H1 (cell line): Measurements from ENCODE around the gene ATXN7. TPM values are rescaled to one million over a fixed set of nuclear protein-coding genes. Genes with fewer than 3 reads are reported as not detected.
A peak's percentile ranks its signal among the peaks of the same experiment; 100 is the strongest.

Source experiments
- CTCF ChIA-PET: fragments of 300-600 bp; sonication (Branson Sonifier 250); formaldehyde crosslinking; loops from one replicate; lab custom pipeline; 2021; ENCODE audit not compliant: partially characterized antibody; lab: Charles Lee
- POLR2A ChIA-PET: fragments of 300-600 bp; sonication (Branson Sonifier 250); formaldehyde crosslinking; loops from one replicate; lab custom pipeline; 2021; ENCODE audit warnings: inconsistent platforms; ENCODE audit not compliant: partially characterized antibody; lab: Charles Lee
- DNase-seq, 2 experiments: peaks; one replicate each; pipeline versions ENCODE4 v3.0.0 to v3.0.0-alpha.2; 2010 to 2022; ENCODE audit warnings: low spot score in 2 of 2, low read depth in 1 of 2, mixed read lengths in 1 of 2
- FAIRE-seq: peaks from 2 replicates; lab custom pipeline; 2011; peaks lifted over from hg19 to GRCh38; lab: Jason Lieb, UNC
- H2AFZ ChIP-seq: 2 replicates; pipeline ENCODE4 v1.8.1; 2012; ENCODE audit warnings: low read length, inconsistent platforms
- H2AK5ac ChIP-seq: 2 replicates; pipeline ENCODE4 v1.6.1; 2013; ENCODE audit warnings: low read depth, low read length
- H2BK120ac ChIP-seq: replicated peaks from 2 replicates; pipeline ENCODE3; 2013; ENCODE audit warnings: low read depth, low read length, inconsistent platforms
- H2BK12ac ChIP-seq: 2 replicates; pipeline ENCODE4 v1.6.1; 2013; ENCODE audit warnings: low read depth, low read length
- H2BK15ac ChIP-seq: 2 replicates; pipeline ENCODE4 v1.6.1; 2013; ENCODE audit warnings: low read length
- H2BK20ac ChIP-seq: 2 replicates; pipeline ENCODE4 v1.6.1; 2013; ENCODE audit warnings: low read length
- H2BK5ac ChIP-seq: 2 replicates; pipeline ENCODE4 v1.6.1; 2013; ENCODE audit warnings: low read depth, low read length
- H3K14ac ChIP-seq: 2 replicates; pipeline ENCODE4 v1.6.1; 2013; ENCODE audit warnings: inconsistent platforms; ENCODE audit not compliant: insufficient read length
- H3K18ac ChIP-seq: 2 replicates; pipeline ENCODE4 v1.6.1; 2013; ENCODE audit warnings: low read length; ENCODE audit errors: extremely low read depth
- H3K23ac ChIP-seq: 2 replicates; pipeline ENCODE4 v1.6.1; 2013; ENCODE audit warnings: inconsistent platforms; ENCODE audit not compliant: insufficient read length
- H3K23me2 ChIP-seq: 2 replicates; pipeline ENCODE4 v1.6.1; 2013; ENCODE audit warnings: low read depth, low read length
- H3K27ac ChIP-seq: 2 replicates; pipeline ENCODE4 v1.6.1; 2011; ENCODE audit warnings: low read depth, low read length, inconsistent platforms
- H3K27me3 ChIP-seq, 4 experiments: replicated peaks in 1 of 4; 1 replicate in 1 of 4; 2 replicates in 3 of 4; pipeline versions ENCODE4 v1.6.1 to v1.8.1; 2011 to 2013; ENCODE audit warnings: low read length in 3 of 4, mild to moderate bottlenecking in 3 of 4, inconsistent platforms in 2 of 4, mixed read lengths in 2 of 4, moderate library complexity in 1 of 4; ENCODE audit not compliant: control insufficient read depth in 3 of 4, insufficient read depth in 3 of 4; ENCODE audit errors: extremely low read depth in 1 of 4
- H3K36me3 ChIP-seq, 4 experiments: 2 replicates each; pipeline versions ENCODE4 v1.6.1 to v1.8.1; 2011 to 2013; ENCODE audit warnings: mild to moderate bottlenecking in 4 of 4, low read length in 3 of 4, moderate library complexity in 2 of 4, control low read depth in 1 of 4, inconsistent platforms in 1 of 4; ENCODE audit not compliant: insufficient read depth in 4 of 4, control insufficient read depth in 2 of 4
- H3K4ac ChIP-seq: replicated peaks from 2 replicates; pipeline ENCODE3; 2013; ENCODE audit warnings: low read length, low read depth, mixed read lengths, inconsistent platforms; ENCODE audit not compliant: insufficient read length
- H3K4me1 ChIP-seq, 4 experiments: replicated peaks in 1 of 4; 1 replicate in 1 of 4; 2 replicates in 3 of 4; pipeline versions ENCODE4 v1.6.1 to v1.8.1; 2011 to 2013; ENCODE audit warnings: low read length in 3 of 4, inconsistent platforms in 2 of 4, mixed read lengths in 1 of 4; ENCODE audit not compliant: insufficient read depth in 4 of 4, control insufficient read depth in 3 of 4
- H3K4me2 ChIP-seq, 2 experiments: 2 replicates each; pipeline versions ENCODE4 v1.6.1 to v1.8.1; 2011 to 2013; ENCODE audit warnings: low read depth in 2 of 2, low read length in 2 of 2, control low read depth in 1 of 2, inconsistent platforms in 1 of 2, mild to moderate bottlenecking in 1 of 2; ENCODE audit not compliant: insufficient read depth in 1 of 2
- H3K4me3 ChIP-seq, 4 experiments: fragments of 200-600, 300-600 bp in 1 of 4; sonication (generic), shearing (Covaris generic), sonication (Bioruptor Twin) in 1 of 4; 2 replicates each; pipeline versions ENCODE4 v1.5.1 to v1.8.1; 2011 to 2016; ENCODE audit warnings: low read length in 4 of 4, low read depth in 3 of 4, control low read depth in 2 of 4, inconsistent platforms in 2 of 4, mild to moderate bottlenecking in 2 of 4, mixed read lengths in 1 of 4, moderate library complexity in 1 of 4; ENCODE audit not compliant: insufficient read depth in 2 of 4; ENCODE audit errors: extremely low read depth in 1 of 4
- H3K56ac ChIP-seq: replicated peaks from 2 replicates; pipeline ENCODE3; 2013; ENCODE audit warnings: low read depth, mild to moderate bottlenecking, mixed read lengths, low read length, inconsistent platforms; ENCODE audit not compliant: insufficient read length
- H3K79me1 ChIP-seq: 2 replicates; pipeline ENCODE4 v1.6.1; 2013; ENCODE audit warnings: low read depth, low read length, control low read depth
- H3K79me2 ChIP-seq, 2 experiments: 2 replicates each; pipeline versions ENCODE4 v1.6.1 to v1.8.1; 2012 to 2013; ENCODE audit warnings: low read length in 2 of 2, mild to moderate bottlenecking in 2 of 2, inconsistent platforms in 1 of 2; ENCODE audit not compliant: insufficient read depth in 2 of 2, control insufficient read depth in 1 of 2
- H3K9ac ChIP-seq, 4 experiments: replicated peaks in 1 of 4; 1 replicate in 1 of 4; 2 replicates in 3 of 4; pipeline versions ENCODE4 v1.6.1 to v1.8.1; 2011 to 2013; ENCODE audit warnings: low read depth in 3 of 4, low read length in 3 of 4, control low read depth in 2 of 4, mild to moderate bottlenecking in 2 of 4, moderate library complexity in 2 of 4, inconsistent platforms in 1 of 4; ENCODE audit errors: extremely low read depth in 1 of 4
- H3K9me3 ChIP-seq, 2 experiments: 2 replicates each; pipeline versions ENCODE4 v1.6.1 to v1.8.1; 2012 to 2013; ENCODE audit warnings: mild to moderate bottlenecking in 2 of 2, moderate library complexity in 2 of 2, control low read depth in 1 of 2, inconsistent platforms in 1 of 2, low read depth in 1 of 2, low read length in 1 of 2, mixed read lengths in 1 of 2; ENCODE audit not compliant: insufficient read depth in 2 of 2
- H4K20me1 ChIP-seq, 2 experiments: replicated peaks in 1 of 2; 2 replicates each; pipeline versions ENCODE3 to v1.8.1; 2011 to 2013; ENCODE audit warnings: inconsistent platforms in 2 of 2, low read length in 2 of 2, mild to moderate bottlenecking in 1 of 2; ENCODE audit not compliant: insufficient read depth in 2 of 2, control insufficient read depth in 1 of 2
- H4K5ac ChIP-seq: 2 replicates; pipeline ENCODE4 v1.6.1; 2013; ENCODE audit warnings: low read length, low read depth, mixed read lengths, inconsistent platforms; ENCODE audit not compliant: insufficient read length
- H4K8ac ChIP-seq: 2 replicates; pipeline ENCODE4 v1.8.0; 2013; ENCODE audit warnings: mild to moderate bottlenecking, moderate library complexity, low read length, inconsistent platforms; ENCODE audit not compliant: insufficient read depth; ENCODE audit errors: extremely low read depth
- H4K91ac ChIP-seq: replicated peaks from 2 replicates; pipeline ENCODE3; 2013; ENCODE audit warnings: low read length, mixed read lengths, inconsistent platforms; ENCODE audit not compliant: insufficient read length
- BACH1 ChIP-seq: IDR thresholded peaks from 2 replicates; pipeline ENCODE4 v1.6.1; 2012; ENCODE audit warnings: low read length, improper control_type of control experiment
- CREB1 ChIP-seq: IDR thresholded peaks from 2 replicates; pipeline ENCODE4 v1.6.1; 2012; ENCODE audit warnings: inconsistent platforms
- CTBP2 ChIP-seq: IDR thresholded peaks from 2 replicates; pipeline ENCODE4 v1.7.0; 2011; ENCODE audit warnings: borderline replicate concordance, mild to moderate bottlenecking, moderate library complexity, mixed read lengths, low read length; ENCODE audit not compliant: insufficient read depth, insufficient read length
- E2F6 ChIP-seq: IDR thresholded peaks from 2 replicates; pipeline ENCODE4 v1.6.1; 2012; ENCODE audit warnings: inconsistent platforms
- KDM1A ChIP-seq: fragments of 200-600, 300-600 bp; sonication (generic); IDR thresholded peaks from 2 replicates; pipeline ENCODE4 v1.7.1; 2016; ENCODE audit warnings: mild to moderate bottlenecking, low read length, borderline replicate concordance
- KDM5A ChIP-seq: fragments of 200-600 bp; IDR thresholded peaks from 2 replicates; pipeline ENCODE4 v1.7.1; 2012; ENCODE audit warnings: mild to moderate bottlenecking, low read length, inconsistent platforms, mixed read lengths
- PHF8 ChIP-seq: fragments of 200-600 bp; sonication (generic); conservative IDR thresholded peaks from 2 replicates; pipeline ENCODE4 v1.7.1; 2012; ENCODE audit warnings: low read depth, mild to moderate bottlenecking, inconsistent platforms, low read length, moderate library complexity
- SIRT6 ChIP-seq: IDR thresholded peaks from one replicate; pipeline ENCODE4 v1.7.1; 2012; ENCODE audit warnings: low read length, inconsistent platforms
- SP1 ChIP-seq: IDR thresholded peaks from 2 replicates; pipeline ENCODE4 v1.6.1; 2011; ENCODE audit warnings: low read depth, low read length
- TAF1 ChIP-seq: IDR thresholded peaks from 2 replicates; pipeline ENCODE4 v1.6.1; 2011; ENCODE audit warnings: mild to moderate bottlenecking, low read depth, low read length
- TAF7 ChIP-seq: optimal IDR thresholded peaks from 2 replicates; pipeline ENCODE3; 2011; ENCODE audit warnings: low read depth, mild to moderate bottlenecking, inconsistent platforms, low read length, moderate library complexity, borderline replicate concordance
- YY1 ChIP-seq: IDR thresholded peaks from 2 replicates; pipeline ENCODE4 v1.6.1; 2011; ENCODE audit warnings: low read depth, mild to moderate bottlenecking, low read length
- ZNF274 ChIP-seq: IDR thresholded peaks from 2 replicates; pipeline ENCODE4 v1.7.0; 2012; ENCODE audit warnings: low read length, borderline replicate concordance; ENCODE audit errors: extremely low read depth
- WGBS, 2 experiments: shearing (Covaris generic) in 1 of 2; methylation state at CpG; one replicate each; pipeline versions ENCODE4 v1.1.6 to v1.1.7; 2013 to 2015; ENCODE audit warnings: low lambda C conversion rate in 2 of 2, mixed read lengths in 2 of 2, inconsistent platforms in 1 of 2, low coverage in 1 of 2, missing lambda C conversion rate in 1 of 2; ENCODE audit not compliant: insufficient replicate concordance in 2 of 2, insufficient coverage in 1 of 2, insufficient read length in 1 of 2; ENCODE audit errors: extremely low coverage in 1 of 2, missing lambda C conversion rate in 1 of 2; 5-methylcytosine and 5-hydroxymethylcytosine counted together
- polyA plus RNA-seq, 7 experiments: library from polyadenylated mRNA; depleted of rRNA in 3 of 7; stranded (reverse) in 5 of 7; unstranded in 2 of 7; fragments of >200 nt in 5 of 7; fragments of 200-250 nt in 2 of 7; gene quantifications; 1 replicate in 5 of 7; 2 replicates in 1 of 7; 4 replicates in 1 of 7; pipeline versions ENCODE4 v1.2.1 to v1.2.3, GENCODE V29; 2011 to 2013; ENCODE audit warnings: missing spikeins in 2 of 7, mixed read lengths in 2 of 7
- total RNA-seq: library from RNA; stranded (reverse); fragmentation: NEBNext Ultra II Directional; extraction: Animal tissue kit (Norgen Biotek cat#: 25700); gene quantifications from 2 replicates; pipeline ENCODE4 v1.2.1, GENCODE V29; 2021

ATXN7 gene
- total and polyA plus RNA-seq, 2 of the 8 experiments (the other 6 are each of a cell fraction or from before 2014, with no cell fraction given): 15.5 to 16.8 TPM

- Histone ChIP-seq H4K20me1 (no peaks in the 10 kb centered on the region), H2AK5ac (no peak overlapping the region), H2BK12ac (peak overlapping the region; percentile 82; the same call in 1 of the 2 replicates), H3K14ac (no peak overlapping the region), H3K79me1 (no peaks in the 10 kb centered on the region), H3K4ac (no peak overlapping the region), H2BK5ac (no peak overlapping the region), H2BK120ac (no peak overlapping the region), H3K9me3 (no peaks in the 10 kb centered on the region), H3K56ac (no peak overlapping the region), H3K27ac (no peak overlapping the region), H3K18ac (no peak overlapping the region), H4K91ac (no peak overlapping the region), H2AFZ (no peak overlapping the region), H4K8ac (no peak overlapping the region), H3K4me1 (no peaks in the 10 kb centered on the region), H2BK15ac (no peak overlapping the region), H3K4me2 (no peak overlapping the region), H3K36me3 (no peaks in the 10 kb centered on the region), H3K27me3 (no peaks in the 10 kb centered on the region), H2BK20ac (no peak overlapping the region; the same call in 1 of the 2 replicates), H4K5ac (no peak overlapping the region), H3K23me2 (no peaks in the 10 kb centered on the region), H3K4me3 (no peak overlapping the region), H3K23ac (no peak overlapping the region), H3K79me2 (no peaks in the 10 kb centered on the region), H3K9ac (no peak overlapping the region)
- ChIA-PET POLR2A (no interaction called here), CTCF (interaction anchor here (0.7 to 2.1 kb wide), 4 partner anchors 34 to 444 kb away, joined by 3 to 12 read pairs (median 4); no protein-coding TSS in a partner anchor)
- FAIRE-seq (no peak), DNase-seq (no peak)
- 90% methylated on average over 5 of the region's 5 CpGs; no CpG with 5 or more reads in 1 of the 2 experiments for WGBS, 2 experiments
- TF ChIP-seq SP1: no peak
- no peak for TF ChIP-seq KDM5A
- TF ChIP-seq SIRT6: no peak
- no peak for TF ChIP-seq CTBP2
- no peak for TF ChIP-seq ZNF274
- TF ChIP-seq BACH1: no peak
- TF ChIP-seq TAF7: no peak
- TF ChIP-seq CREB1: no peak
- no peak for TF ChIP-seq TAF1
- TF ChIP-seq PHF8: no peak
- no peak for TF ChIP-seq KDM1A
- TF ChIP-seq E2F6: no peak
- no peak for TF ChIP-seq YY1
These were observed 176.5 kb downstream of the ATXN7 start for GRCh38 chr3:64039981-64040733.
